A172 (cell line): ENCODE data around the gene DIAPH3. TPM values are rescaled to one million over a fixed set of nuclear protein-coding genes. Genes with fewer than 3 reads are reported as not detected.

Experiments used
- DNase-seq: peaks from one replicate; pipeline ENCODE4 v3.0.0-alpha.2; 2015; ENCODE audit warnings: low spot score
- total RNA-seq: library from RNA; depleted of rRNA; stranded (reverse); fragments of >200 nt; shearing (Covaris generic); gene quantifications from 2 replicates; pipeline ENCODE4 v1.2.3, GENCODE V29; 2014

Gene DIAPH3
- total RNA-seq, 1 experiment from 2014 or later: 27.1 TPM

DNA sequence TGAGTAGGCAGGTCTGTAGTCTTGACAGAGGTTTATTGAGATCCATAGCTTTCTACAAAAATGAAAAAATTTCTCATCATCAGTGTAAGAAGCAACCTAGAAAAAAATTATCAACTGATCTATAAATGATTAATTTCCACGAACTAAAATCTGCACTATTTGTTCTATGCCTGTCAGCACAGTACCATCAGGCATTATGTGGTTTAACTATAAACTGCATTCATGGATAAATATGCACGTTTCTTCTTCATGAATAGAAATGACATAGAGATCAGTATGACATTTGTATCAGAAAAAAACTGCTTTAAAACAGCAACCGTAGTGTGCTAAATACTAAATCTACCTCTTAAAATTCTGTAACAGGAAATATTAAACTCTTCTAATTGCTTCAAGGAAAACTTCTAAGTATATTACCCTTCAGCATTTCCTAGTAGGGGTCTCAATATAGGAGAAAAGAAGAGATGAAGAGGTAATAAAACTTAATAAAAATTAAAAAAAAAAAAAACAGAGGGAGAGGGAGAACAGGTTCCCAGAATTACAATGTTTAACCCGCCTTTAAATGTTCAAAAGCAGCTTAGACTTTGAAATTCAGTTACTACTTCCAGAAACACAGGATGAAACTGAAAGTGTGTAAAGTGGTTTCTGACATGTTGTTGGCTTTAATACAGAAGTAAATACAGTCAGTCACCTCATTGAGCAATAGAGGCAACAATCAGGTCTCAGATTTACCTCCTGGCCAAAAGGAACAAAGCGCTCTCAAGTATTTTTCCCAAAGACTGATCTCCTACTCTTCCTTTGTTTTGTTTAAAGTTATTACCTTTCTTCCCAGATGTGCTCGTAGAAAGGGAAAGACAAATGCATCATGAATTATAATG, 144.4 kb downstream of the DIAPH3 start:
- DNase-seq: no peak

GRCh38 chr13:60018536-60018935, 145.2 kb downstream of the DIAPH3 start:
- DNase-seq: no peak

DNA sequence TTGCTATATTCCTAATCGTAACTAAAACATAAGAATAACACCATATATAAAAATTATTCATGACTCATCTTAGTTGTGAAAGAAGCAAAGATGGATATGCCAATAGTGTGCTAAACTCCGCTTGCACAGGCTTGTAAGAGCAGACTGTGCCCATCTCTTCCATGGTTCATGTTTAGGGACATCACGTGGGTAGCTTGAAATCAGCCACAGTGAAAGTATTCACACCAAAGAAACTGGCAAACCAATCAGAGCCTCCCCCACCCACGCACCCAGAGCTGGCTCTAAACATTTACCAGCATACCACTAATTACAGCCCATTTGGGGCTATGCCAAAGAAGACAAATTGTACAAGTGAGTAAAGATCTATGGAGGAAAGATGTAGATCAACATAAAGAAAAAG, 147.5 kb downstream of the DIAPH3 start:
- DNase-seq: no peak

- no peak for DNase-seq
These were observed 150.6 kb downstream of the DIAPH3 start for GRCh38 chr13:60013166-60013565.

DNA sequence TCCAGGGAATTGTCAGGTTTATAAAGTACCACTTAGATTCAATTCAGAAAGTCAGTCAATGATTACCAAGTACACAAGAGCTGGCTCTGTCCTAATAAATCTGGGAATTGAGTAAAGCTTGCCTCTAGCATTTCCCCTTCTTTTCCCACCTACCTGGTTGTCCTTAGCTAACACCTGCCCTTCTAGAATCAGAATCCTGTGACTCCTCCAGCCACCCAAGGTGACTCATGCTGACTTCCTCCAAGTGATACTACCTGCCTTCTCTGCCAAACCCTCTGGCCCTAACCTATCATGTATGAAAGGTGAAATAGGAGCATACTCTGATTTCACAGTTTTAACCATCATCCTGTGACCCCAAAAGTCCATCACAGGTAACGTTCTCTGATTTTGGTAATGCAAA, 151.2 kb downstream of the DIAPH3 start:
- no peak for DNase-seq

DNA sequence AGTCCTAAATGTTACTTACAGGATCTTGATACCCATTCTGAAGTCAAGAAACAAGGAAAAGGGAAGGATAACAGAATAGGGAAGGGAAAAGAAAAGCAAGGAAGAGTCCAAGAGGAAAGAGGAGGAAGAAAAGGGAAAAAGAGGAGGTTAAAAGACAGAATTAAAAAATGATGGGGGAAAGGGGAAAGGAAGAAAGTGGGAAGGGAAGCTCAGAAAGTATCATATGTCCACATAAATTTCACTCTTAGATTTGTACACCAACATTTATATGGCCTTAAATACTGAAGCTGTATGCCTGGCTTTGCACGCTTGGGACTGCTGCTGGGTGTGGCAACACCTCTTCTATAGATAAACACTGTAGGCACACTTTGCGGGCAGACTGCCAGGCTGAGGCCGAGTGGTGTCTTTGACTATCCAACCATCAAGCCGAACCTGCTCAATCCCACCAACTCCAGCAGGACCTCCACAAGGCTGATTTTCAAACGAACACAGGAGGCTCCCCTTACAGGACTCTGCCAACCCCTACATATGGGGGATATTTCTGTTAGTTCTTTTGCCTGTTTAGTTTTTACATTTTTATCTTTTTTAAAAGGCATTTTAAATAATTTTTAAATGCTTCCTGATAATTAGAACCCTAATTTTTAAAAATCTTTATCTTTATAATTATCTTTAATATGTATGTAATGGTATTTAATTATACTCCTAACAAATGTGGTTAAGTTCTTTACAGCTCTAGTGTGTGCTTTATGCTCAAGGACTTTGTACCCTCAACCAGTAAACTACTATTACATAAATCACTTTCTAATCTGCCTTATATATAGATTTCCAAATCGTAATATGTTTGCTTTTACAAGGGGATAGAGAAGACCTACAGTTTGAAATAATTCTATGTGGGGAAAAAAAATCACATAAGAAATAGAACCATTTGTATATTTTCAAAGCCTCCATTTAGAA, 154.2 kb downstream of the DIAPH3 start:
- DNase-seq: no peak

DNA sequence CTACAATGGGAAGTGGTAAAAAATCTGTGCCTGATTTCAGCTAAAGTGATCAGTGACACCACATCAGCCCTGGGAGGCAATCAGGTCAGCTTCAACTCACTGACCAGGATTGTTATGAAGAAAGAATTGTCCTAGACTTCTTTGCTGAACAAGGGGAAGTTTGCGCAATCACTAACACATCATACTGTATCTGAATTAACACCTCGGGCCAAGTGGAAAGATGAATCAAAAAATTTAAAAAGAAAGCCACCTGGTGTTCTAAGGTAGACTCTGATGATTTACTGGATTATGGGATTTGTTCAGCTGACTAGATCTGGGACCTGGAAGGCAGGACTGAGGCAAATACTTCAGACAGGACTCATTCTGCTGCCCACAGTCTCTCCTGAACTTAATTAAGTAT, 161.8 kb downstream of the DIAPH3 start:
- no peak for DNase-seq

GRCh38 chr13:60000976-60001375, 162.8 kb downstream of the DIAPH3 start:
- DNase-seq: no peak

GRCh38 chr13:60000081-60000480, 163.6 kb downstream of the DIAPH3 start:
- DNase-seq: no peak

DNA sequence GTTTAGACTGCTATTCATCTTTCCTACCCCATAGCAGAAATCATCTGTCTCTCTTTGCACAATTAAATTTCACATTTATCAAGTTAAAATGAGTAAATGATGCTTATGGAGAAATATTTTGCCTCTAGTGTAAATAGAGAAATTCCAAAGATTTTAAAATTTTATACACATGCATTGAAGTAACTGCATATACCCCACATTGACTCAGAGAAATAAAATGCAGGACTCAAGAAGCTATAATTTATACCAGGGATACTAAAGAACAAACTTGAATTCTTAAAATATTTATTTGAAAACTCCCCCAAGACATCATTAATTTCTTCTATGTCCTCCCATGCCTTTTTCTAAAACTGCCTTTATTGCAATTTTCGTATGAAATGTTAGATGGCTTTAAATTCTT, 165.8 kb downstream of the DIAPH3 start:
- DNase-seq: no peak

GRCh38 chr13:59996461-59996980, 167.2 kb downstream of the DIAPH3 start:
- no peak for DNase-seq

DNA sequence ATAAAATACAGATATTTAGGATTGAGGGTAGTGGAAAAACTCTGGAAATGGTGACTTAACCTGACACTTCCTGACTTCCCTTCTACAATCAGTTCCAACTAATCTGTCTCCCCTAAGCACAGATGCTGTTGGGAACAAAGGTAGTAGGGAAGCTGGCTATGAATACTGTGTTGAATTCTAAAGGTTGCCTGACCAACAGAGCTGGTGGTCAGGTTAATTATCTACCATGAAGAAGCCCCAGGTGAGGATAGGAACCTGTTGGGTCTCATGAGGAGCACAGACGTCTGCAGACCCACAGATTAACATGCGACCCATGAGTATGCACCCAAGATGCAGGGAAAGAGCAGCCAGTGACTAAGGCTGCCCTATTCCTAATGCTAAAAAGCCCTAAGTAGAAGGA, 172.3 kb downstream of the DIAPH3 start:
- DNase-seq: no peak

GRCh38 chr13:59982631-59983382, 180.9 kb downstream of the DIAPH3 start:
- no peak for DNase-seq

DNA sequence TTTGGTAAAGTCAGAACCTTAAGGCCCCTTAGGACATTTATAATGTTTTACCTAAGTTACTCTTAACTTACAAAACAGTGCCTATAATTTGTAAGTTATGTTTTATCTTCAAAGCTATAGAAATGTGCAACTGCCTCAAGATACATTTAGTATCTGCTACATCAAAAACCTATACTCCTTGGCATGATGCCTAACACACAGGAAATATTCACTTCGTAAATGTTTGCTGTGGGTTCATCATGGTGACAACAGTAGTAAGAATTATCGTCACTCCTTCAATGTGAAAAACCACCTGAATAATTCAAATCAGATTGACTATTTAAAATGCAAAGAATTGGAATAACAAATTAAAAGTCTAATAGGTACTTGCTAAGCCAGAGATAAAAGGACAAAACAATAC, 184.1 kb downstream of the DIAPH3 start:
- no peak for DNase-seq

DNA sequence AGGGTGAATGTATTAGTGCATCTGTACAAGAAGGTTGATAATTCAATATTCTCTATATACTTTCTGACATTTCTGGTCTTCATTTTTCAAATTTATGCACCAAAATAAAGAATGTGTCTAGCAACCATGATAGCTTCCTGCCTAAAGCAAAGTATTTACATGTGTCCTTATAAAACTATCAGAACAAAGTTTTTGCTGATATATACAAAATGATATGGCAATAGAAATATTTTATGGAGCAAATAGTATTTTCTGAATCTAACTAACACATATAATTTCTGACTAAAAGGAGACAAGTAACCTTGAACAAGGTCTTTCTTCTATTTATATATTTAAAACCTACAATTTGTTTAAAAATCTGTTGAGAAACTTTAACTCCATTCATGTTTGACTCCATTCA, 184.9 kb downstream of the DIAPH3 start:
- no peak for DNase-seq

DNA sequence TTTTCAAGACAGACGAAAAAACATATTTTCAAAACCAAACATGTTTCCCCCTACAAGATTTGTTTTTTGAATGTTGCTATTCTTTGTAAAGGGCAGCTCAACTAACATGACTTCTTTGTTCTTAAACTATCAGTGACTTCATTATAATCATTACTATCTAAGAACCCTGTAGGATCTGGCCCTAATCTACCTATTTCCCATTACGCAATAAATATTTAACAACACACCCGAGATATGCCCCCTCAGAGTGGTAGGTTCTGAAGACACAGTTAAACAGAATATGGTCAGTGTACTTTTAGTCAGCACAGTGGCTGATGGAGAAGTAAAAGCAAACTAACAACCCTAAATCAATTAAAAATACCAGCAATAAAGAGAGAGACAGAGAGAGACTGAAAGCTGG, 186.9 kb downstream of the DIAPH3 start:
- no peak for DNase-seq

- no peak for DNase-seq
These were observed 187.8 kb downstream of the DIAPH3 start for GRCh38 chr13:59975807-59976435.

DNA sequence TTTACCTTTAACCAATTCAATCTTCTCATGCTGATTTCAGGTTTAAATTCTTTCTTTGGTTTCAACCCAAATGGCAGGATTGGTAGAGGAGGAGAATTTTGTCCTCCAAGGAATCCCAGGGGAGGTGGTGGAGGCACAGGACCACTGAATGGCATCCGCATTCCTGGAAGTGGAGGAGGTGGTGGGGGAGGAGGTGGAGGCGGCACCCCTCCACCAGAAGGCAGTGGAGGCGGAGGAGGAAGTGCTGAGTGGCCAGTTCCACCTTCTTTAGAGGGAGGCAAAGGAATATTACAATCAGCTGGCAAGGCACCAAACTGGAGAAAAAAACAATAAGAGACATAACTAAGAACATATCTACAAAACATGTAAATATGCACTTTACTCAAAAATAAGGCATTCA, 192.9 kb downstream of the DIAPH3 start:
- no peak for DNase-seq

- no peak for DNase-seq
These were observed 199.9 kb downstream of the DIAPH3 start for GRCh38 chr13:59963827-59964226.

DNA sequence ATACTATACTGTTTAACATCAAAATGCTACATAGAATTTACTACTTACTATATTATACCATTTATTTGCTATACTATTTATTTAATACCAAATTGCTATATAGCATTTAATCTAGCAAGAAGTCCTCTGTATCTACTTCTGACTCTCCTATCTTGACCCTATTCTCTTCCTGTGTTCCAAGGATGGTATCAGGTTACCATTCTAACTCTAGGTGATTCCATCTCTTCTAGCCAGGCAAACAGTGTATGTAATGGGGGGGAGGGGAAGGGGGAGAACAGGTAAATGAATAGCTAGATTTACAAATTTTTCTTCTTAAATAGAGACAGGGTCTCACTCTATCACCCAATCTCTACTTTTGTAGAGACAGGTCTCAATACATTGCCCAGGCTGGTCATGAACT, 200.3 kb downstream of the DIAPH3 start:
- DNase-seq: no peak

DNA sequence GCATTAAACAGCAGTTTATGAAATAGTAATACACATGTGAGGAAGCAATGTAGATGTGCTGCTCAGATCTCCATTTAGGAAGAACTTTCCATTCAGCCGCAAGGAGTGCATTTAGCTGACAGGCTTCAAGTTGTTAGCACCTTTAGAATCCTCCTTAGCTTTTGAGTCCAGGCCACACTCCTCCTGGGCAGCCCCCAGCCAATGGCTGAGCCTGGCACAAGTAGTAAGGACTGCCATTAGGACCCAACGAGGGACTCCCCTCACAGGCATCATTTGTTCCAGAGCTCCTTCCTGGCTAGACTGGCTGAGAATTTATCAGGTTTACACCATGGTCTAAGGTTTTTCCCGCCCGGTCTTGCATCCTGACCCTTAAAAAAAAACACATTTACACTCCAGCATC, 201.4 kb downstream of the DIAPH3 start:
- DNase-seq: no peak
